ENCODE measurements around the gene ANKRD37. TPM values are rescaled to one million over a fixed set of nuclear protein-coding genes. Genes with fewer than 3 reads are reported as not detected.
A peak's percentile ranks its signal among the peaks of the same experiment; 100 is the strongest.

The ANKRD37 gene
- total RNA-seq, 1 donor from 2014 or later, result 23.4 TPM

DNA sequence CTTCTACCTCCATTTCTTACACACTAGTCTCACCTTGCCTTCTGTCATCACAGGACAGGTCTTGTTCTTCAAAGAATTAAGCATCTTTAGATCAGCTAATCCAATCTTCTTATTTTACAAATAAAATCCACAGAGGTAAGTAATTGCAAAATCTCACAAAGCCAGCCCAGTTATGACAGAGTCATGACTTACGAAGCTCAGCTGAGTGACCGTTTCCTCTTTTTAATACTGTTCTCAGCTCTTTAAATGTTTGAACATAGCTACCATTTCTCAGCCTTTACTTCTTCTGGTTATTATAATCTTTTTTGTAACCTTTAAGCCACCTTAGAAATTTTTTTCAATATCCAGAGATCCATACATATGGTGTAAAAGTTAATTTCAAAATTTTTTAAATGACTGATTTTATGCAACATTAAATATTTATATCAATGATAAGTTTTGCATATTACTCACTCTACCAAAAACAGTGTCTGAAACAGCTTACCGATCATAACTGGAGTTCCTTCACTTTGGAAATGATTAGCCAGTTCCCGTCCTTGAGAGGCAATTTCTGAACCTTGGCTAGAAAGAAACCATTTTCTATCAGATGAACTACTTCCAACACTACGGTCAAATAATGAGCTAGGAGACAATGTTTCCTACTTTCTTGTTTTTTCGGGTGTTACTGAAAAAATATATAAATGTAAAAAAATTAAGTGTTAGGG lies 8.8 kb downstream of the ANKRD37 start:
- intact Hi-C loops (cut with micrococcal nuclease), result no loop called here
- Mint-ChIP-seq H3K9me3 (peaks cover 4% of the 10 kb centered on the region), H3K27me3 (ENCODE audit: low read depth) (no peaks in the 10 kb centered on the region), H3K4me3 (ENCODE audit: low read depth) (no peak overlapping the region), H3K27ac (no peak overlapping the region), H3K36me3 (ENCODE audit: low read depth) (peaks cover 56% of the 10 kb centered on the region), H3K4me1 (ENCODE audit: low read depth) (peaks cover 17% of the 10 kb centered on the region)
- no peak for DNase-seq (ENCODE audit: low spot score)

- peaks cover 4% of the 10 kb centered on the region for H3K9me3 Mint-ChIP-seq
- intact Hi-C loops (cut with micrococcal nuclease), result no loop called here
- H3K4me1 Mint-ChIP-seq (ENCODE audit: low read depth), result peaks cover 9% of the 10 kb centered on the region
- H3K27ac Mint-ChIP-seq, result no peak overlapping the region
- no peak for DNase-seq (ENCODE audit: low spot score)
- H3K36me3 Mint-ChIP-seq (ENCODE audit: low read depth), result peaks cover 43% of the 10 kb centered on the region
- no peak overlapping the region for H3K4me3 Mint-ChIP-seq (ENCODE audit: low read depth)
- H3K27me3 Mint-ChIP-seq (ENCODE audit: low read depth), result no peaks in the 10 kb centered on the region
Observed at GRCh38 chr4:185408432-185408831, 11.8 kb downstream of the ANKRD37 start.

DNA sequence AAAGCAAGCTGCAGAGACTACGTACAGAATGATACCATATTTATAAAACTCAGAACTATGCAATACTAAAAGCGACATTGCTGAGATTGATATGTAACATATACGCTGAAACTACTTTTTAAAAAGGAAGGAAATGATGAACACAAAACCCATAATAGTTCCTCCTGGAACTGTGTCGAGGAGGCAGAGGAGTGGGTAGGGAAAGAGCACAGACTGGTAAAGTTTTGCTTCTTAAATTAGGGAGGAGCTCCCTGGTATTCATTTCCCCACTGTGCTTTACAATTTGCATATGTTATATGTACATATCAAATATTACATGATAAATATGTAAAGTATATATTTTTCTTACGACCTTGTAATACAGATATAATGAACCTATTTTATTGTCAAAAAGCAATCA lies 15.2 kb downstream of the ANKRD37 start:
- Mint-ChIP-seq H3K4me1 (ENCODE audit: low read depth) (no peaks in the 10 kb centered on the region), H3K27ac (no peak overlapping the region), H3K4me3 (ENCODE audit: low read depth) (no peak overlapping the region), H3K27me3 (ENCODE audit: low read depth) (no peaks in the 10 kb centered on the region), H3K9me3 (peaks cover 4% of the 10 kb centered on the region), H3K36me3 (ENCODE audit: low read depth) (peaks cover 37% of the 10 kb centered on the region)
- DNase-seq (ENCODE audit: low spot score), result no peak
- intact Hi-C loops (cut with micrococcal nuclease), result no loop called here

GRCh38 chr4:185412412-185412811 lies 15.8 kb downstream of the ANKRD37 start:
- H3K36me3 Mint-ChIP-seq (ENCODE audit: low read depth), result peaks cover 41% of the 10 kb centered on the region
- H3K27me3 Mint-ChIP-seq (ENCODE audit: low read depth), result no peaks in the 10 kb centered on the region
- no peaks in the 10 kb centered on the region for H3K4me1 Mint-ChIP-seq (ENCODE audit: low read depth)
- no peak overlapping the region for H3K27ac Mint-ChIP-seq
- intact Hi-C loops (cut with micrococcal nuclease), result no loop called here
- DNase-seq (ENCODE audit: low spot score), result no peak
- H3K4me3 Mint-ChIP-seq (ENCODE audit: low read depth), result no peak overlapping the region
- H3K9me3 Mint-ChIP-seq, result peaks cover 4% of the 10 kb centered on the region

DNA sequence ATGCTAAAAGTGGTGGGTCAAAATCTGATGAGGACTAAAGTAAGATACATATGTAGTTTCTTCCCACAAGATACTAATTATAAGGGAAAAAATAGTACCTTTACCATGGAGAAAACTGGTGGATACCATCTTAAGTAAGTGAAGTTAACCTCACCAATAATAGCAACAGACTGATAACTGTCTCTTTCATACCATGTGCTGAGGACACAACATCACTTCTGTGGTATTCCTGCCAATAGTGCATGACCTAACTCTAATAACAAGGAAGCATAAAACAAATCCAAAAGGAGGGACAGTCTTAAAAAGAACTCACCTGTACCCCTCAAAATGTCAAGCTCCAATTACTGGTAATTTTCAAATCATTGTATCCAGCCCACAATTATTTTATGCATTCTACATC lies 20.3 kb downstream of the ANKRD37 start:
- H3K27ac Mint-ChIP-seq, result no peak overlapping the region
- peaks cover 44% of the 10 kb centered on the region for H3K36me3 Mint-ChIP-seq (ENCODE audit: low read depth)
- DNase-seq (ENCODE audit: low spot score), result no peak
- no peaks in the 10 kb centered on the region for H3K9me3 Mint-ChIP-seq
- intact Hi-C loops (cut with micrococcal nuclease), result no loop called here
- peaks cover 3% of the 10 kb centered on the region for H3K4me1 Mint-ChIP-seq (ENCODE audit: low read depth)
- no peak overlapping the region for H3K4me3 Mint-ChIP-seq (ENCODE audit: low read depth)
- no peaks in the 10 kb centered on the region for H3K27me3 Mint-ChIP-seq (ENCODE audit: low read depth)

DNA sequence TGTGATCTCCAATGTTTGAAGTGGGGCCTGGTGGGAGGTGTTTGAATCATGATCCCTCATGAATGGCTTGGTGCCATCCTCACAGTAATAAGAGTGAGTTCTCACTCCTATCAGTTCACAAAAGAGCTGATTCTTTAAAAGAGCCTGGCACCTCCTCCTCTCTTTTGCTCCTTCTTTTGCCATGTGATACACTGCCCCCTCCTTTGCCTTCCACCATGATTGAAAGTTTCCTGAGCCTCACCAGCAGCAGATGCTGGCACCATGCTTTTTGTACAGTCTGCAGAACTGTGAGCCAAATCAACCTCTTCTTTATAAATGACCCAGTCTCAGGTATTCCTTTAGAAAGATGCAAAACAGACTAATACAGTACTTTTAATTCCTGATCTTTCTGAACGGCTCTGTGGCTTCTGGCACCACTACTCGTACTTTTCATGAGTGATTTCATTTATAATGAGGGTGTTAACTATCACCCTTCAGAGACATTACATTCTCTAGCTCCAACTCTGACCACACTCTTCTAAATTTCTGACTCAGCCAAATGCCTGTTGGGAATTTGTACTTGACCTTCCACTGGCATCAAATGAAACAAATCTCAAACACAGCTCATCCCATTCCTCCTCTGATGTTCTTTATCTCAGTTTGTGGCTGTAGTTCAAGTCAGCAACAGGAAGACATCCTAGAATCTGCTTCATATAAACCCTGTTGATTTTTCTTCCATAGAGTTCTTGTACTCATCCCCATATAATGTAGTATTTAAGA lies 24.9 kb downstream of the ANKRD37 start:
- peaks cover 42% of the 10 kb centered on the region for H3K36me3 Mint-ChIP-seq (ENCODE audit: low read depth)
- peaks cover 24% of the 10 kb centered on the region for H3K4me1 Mint-ChIP-seq (ENCODE audit: low read depth)
- H3K27ac Mint-ChIP-seq, result no peak overlapping the region
- DNase-seq (ENCODE audit: low spot score), result no peak
- H3K9me3 Mint-ChIP-seq, result no peaks in the 10 kb centered on the region
- no peaks in the 10 kb centered on the region for H3K27me3 Mint-ChIP-seq (ENCODE audit: low read depth)
- intact Hi-C loops (cut with micrococcal nuclease), result no loop called here
- H3K4me3 Mint-ChIP-seq (ENCODE audit: low read depth), result no peak overlapping the region

DNA sequence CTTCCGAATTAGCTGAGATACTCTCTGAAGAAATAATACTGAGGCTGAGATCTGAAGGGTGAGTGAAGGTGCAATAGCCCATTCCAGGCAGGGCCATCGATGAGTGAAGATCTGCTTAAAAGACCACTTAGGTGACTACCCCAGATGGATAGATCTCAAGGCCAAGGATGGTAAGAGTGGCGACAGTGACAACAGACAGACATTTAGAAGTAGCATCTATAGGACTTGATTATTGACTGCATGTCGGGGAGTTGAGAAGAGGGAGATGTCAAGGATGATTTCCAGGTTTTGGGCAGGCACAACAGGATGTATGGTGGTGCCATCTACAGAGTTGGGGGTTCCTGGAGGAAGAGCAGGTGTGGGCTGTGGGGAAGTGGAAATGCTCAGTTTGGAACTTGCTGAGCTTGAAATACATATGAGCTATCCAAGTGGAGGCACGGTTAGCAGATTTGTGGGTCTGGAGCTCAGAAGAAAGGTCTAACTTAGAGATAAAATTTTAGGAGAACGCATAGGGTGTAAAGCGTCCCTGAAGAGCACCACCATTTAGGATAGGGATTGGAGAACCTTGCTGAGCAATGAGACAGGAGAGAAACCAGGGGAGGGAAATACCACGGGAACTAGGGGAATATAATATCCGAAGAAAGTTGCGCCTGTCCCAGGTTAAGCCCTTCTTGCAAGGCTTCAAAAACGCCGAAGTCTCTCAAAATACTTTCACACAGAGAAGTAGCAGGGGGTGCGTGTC lies 28.4 kb downstream of the ANKRD37 start:
- intact Hi-C loops (cut with micrococcal nuclease), result loop anchor here (1.0 to 2.0 kb wide), 3 partner anchors 29 to 220 kb away; partner anchors contain the start of genes ANKRD37 and CCDC110
- Mint-ChIP-seq H3K36me3 (ENCODE audit: low read depth) (peaks cover 22% of the 10 kb centered on the region), H3K4me3 (ENCODE audit: low read depth) (peak overlapping the region; percentile 90), H3K4me1 (ENCODE audit: low read depth) (peaks cover 24% of the 10 kb centered on the region), H3K9me3 (no peaks in the 10 kb centered on the region), H3K27ac (peak overlapping the region; percentile 86), H3K27me3 (ENCODE audit: low read depth) (no peaks in the 10 kb centered on the region)
- DNase-seq (ENCODE audit: low spot score), result no peak

DNA sequence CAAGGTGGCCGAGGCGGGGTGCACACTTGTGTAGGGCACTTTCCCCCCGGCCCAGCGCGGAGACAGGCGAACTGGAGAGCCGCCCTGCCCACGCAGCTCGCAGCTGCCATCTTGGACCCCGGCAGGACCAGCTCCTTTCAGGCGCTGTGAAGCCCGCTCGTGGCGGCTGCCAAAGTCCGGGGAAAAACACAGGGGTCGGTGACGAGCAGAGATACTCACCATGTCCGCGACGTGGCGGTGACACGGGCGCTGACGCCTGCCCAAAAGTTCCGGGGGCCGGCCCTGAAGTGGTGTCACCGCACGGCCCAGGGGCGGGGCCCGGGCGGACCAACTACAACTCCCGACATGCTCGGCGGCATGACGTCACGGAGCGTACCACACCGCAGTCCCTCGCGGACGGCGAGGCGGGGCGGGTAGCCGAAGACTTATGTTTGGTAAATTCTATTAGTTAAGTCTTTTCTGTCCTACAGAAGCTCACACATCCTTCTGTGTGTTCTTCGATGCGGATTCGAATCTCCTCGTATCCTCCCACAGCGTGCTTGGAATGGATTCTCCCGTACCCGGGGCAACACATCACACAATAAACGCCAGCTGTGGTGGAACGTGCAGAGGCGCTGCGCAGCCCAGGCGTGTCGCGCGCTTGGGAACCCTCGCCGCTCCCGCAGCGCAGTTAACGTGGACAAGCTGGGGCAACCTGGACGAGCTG lies 29.2 kb downstream of the ANKRD37 start, which contains the start of gene UFSP2:
Gene UFSP2, minus strand, starts transcription at position 318 of the 706 bp plus-strand sequence. Its CDS starts 96 bp downstream, at position 222.
- H3K4me3 Mint-ChIP-seq (ENCODE audit: low read depth), result peak within 1 kb of the TSS; percentile 90
- intact Hi-C loops (cut with micrococcal nuclease), result loop anchor here (1.0 to 2.0 kb wide), 3 partner anchors 29 to 221 kb away; partner anchors contain the start of genes ANKRD37 and CCDC110
- H3K27me3 Mint-ChIP-seq (ENCODE audit: low read depth), result peaks cover 3% of the 10 kb centered on the region
- H3K36me3 Mint-ChIP-seq (ENCODE audit: low read depth), result peaks cover 22% of the 10 kb centered on the region
- H3K9me3 Mint-ChIP-seq, result no peaks in the 10 kb centered on the region
- H3K4me1 Mint-ChIP-seq (ENCODE audit: low read depth), result peaks cover 24% of the 10 kb centered on the region
- peak within 1 kb of the TSS; percentile 86 for H3K27ac Mint-ChIP-seq
- peak; percentile 86 for DNase-seq (ENCODE audit: low spot score)

DNA sequence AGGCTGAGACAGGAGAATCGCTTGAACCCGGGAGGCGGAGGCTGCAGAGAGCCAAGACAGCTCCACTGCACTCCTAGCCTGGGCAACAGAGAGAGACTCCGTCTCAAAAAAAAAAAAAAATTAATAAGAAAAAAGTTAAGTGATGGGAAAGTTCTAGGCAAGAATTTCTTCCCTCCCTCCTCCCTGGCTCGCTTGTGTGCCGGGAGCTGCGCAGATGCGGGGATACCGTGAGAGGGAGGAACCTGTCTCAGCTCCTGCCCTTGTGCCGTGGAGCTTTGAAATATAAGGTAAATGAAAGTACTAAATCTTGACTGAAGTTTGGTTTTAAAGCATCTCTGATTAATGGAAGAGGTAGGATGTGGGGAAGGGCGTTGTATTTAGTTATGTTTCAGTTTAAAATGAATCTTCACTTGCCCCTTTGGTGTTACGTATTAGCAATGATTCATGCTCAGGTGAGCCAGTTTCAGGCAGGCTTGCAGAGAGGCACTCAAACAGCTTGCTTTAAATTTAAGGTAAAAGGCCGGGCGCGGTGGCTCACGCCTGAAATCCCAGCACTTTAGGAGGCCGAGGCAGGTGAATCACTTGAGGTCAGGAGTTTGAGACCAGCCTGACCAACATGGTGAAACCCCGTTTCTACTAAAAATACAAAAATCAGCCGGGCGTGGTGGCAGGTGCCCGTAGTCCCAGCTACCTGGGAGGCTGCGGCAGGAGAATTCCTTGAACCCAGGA lies 30.5 kb downstream of the ANKRD37 start:
- Mint-ChIP-seq H3K27me3 (ENCODE audit: low read depth) (peaks cover 7% of the 10 kb centered on the region), H3K9me3 (no peaks in the 10 kb centered on the region), H3K4me3 (ENCODE audit: low read depth) (no peak overlapping the region), H3K36me3 (ENCODE audit: low read depth) (peaks cover 12% of the 10 kb centered on the region), H3K27ac (no peak overlapping the region), H3K4me1 (ENCODE audit: low read depth) (peaks cover 20% of the 10 kb centered on the region)
- no peak for DNase-seq (ENCODE audit: low spot score)
- intact Hi-C loops (cut with micrococcal nuclease), result no loop called here

DNA sequence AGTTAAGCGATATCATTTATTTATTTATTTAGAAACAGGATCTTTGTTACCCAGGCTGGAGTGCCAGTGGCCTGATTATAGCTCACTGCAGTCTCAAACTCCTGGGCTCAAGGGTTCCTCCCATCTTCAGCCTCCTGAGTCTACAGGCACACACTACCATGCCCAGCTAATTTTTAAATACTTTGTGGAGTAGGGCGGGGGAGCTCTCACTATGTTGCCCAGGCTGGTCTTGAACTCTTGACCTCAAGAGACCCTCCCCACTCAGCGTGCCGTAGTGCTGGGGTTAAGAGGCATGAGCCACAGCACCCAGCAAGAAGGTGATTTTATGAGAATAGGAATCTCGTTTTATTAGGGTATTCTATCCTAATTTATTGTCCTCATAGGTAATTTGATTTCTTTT lies 33.0 kb downstream of the ANKRD37 start:
- Mint-ChIP-seq H3K27ac (no peak overlapping the region), H3K27me3 (ENCODE audit: low read depth) (peaks cover 10% of the 10 kb centered on the region), H3K9me3 (no peaks in the 10 kb centered on the region), H3K36me3 (ENCODE audit: low read depth) (peaks cover 2% of the 10 kb centered on the region), H3K4me3 (ENCODE audit: low read depth) (no peak overlapping the region), H3K4me1 (ENCODE audit: low read depth) (peaks cover 7% of the 10 kb centered on the region)
- no peak for DNase-seq (ENCODE audit: low spot score)
- intact Hi-C loops (cut with micrococcal nuclease), result no loop called here

DNA sequence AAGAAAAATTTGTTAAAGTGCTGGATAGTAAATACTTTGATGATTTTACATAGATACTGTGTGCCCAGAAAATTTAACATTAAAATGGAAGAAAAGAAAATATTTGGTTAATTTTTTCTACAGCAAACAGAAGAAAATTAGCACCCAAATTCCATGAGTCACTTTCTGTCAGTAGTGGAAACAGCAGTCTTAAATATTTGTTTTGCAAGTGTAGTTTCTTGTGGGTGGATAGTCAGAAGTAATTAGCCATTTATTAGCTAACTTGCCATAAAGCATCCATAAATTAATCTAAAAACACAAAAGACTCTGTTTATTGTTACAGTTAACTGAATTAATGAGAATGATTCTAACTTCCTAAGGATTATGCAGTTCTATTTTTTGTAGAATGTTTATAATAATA lies 38.8 kb downstream of the ANKRD37 start:
- no peaks in the 10 kb centered on the region for H3K9me3 Mint-ChIP-seq
- no peak for DNase-seq (ENCODE audit: low spot score)
- H3K27ac Mint-ChIP-seq, result no peak overlapping the region
- peaks cover 10% of the 10 kb centered on the region for H3K27me3 Mint-ChIP-seq (ENCODE audit: low read depth)
- H3K36me3 Mint-ChIP-seq (ENCODE audit: low read depth), result no peaks in the 10 kb centered on the region
- H3K4me3 Mint-ChIP-seq (ENCODE audit: low read depth), result no peak overlapping the region
- no peaks in the 10 kb centered on the region for H3K4me1 Mint-ChIP-seq (ENCODE audit: low read depth)
- intact Hi-C loops (cut with micrococcal nuclease), result no loop called here

- intact Hi-C loops (cut with micrococcal nuclease), result no loop called here
- no peak overlapping the region for H3K27ac Mint-ChIP-seq
- no peaks in the 10 kb centered on the region for H3K4me1 Mint-ChIP-seq (ENCODE audit: low read depth)
- no peak overlapping the region for H3K4me3 Mint-ChIP-seq (ENCODE audit: low read depth)
- peaks cover 8% of the 10 kb centered on the region for H3K27me3 Mint-ChIP-seq (ENCODE audit: low read depth)
- H3K36me3 Mint-ChIP-seq (ENCODE audit: low read depth), result no peaks in the 10 kb centered on the region
- DNase-seq (ENCODE audit: low spot score), result no peak
- H3K9me3 Mint-ChIP-seq, result no peaks in the 10 kb centered on the region
Observed at GRCh38 chr4:185437809-185438208, 41.2 kb downstream of the ANKRD37 start.
